Measurements from ENCODE around the gene EDC4.
"Not testable (repeated sequence)": the region's sequence is repeated elsewhere in the genome, so short reads cannot be mapped to it uniquely, and the experiment has no call there.

Gene EDC4

GRCh38 chr16:67915496-67915769, 42.6 kb downstream of the EDC4 start:
- DNase-seq = not testable (repeated sequence)

- DNase-seq = no peak
Observed at GRCh38 chr16:67915831-67916723, 43.2 kb downstream of the EDC4 start.

- DNase-seq = no peak
Observed at GRCh38 chr16:67917140-67917851, 44.4 kb downstream of the EDC4 start.

- DNase-seq = no peak
Observed at GRCh38 chr16:67917852-67918236, 45.0 kb downstream of the EDC4 start.

- no peak for DNase-seq
Observed at GRCh38 chr16:67919622-67920221, 46.9 kb downstream of the EDC4 start.

GRCh38 chr16:67922221-67922620, 49.4 kb downstream of the EDC4 start:
- DNase-seq = no peak

- DNase-seq = no peak
Observed at GRCh38 chr16:67922740-67923139, 49.9 kb downstream of the EDC4 start.

- DNase-seq = no peak
Observed at GRCh38 chr16:67923414-67924116, 50.7 kb downstream of the EDC4 start.

GRCh38 chr16:67924140-67924906, 51.5 kb downstream of the EDC4 start:
- DNase-seq = no peak

GRCh38 chr16:67926181-67926750, 53.4 kb downstream of the EDC4 start:
- DNase-seq = no peak

GRCh38 chr16:67927131-67927941, 54.5 kb downstream of the EDC4 start:
- DNase-seq = no peak

GRCh38 chr16:67928147-67928546, 55.3 kb downstream of the EDC4 start:
- DNase-seq = no peak

- no peak for DNase-seq
Observed at GRCh38 chr16:67928561-67929364, 55.9 kb downstream of the EDC4 start.

GRCh38 chr16:67930191-67930590, 57.3 kb downstream of the EDC4 start:
- no peak for DNase-seq

GRCh38 chr16:67930678-67931211, 57.9 kb downstream of the EDC4 start:
- no peak for DNase-seq

All from KG1 (cell line).